ENCODE results near the gene BRPF1. TPM values are rescaled to one million over a fixed set of nuclear protein-coding genes. Genes with fewer than 3 reads are reported as not detected.

Gene BRPF1
- total RNA-seq, 1 donor from 2014 or later = 10.9 TPM

- DNase-seq (ENCODE audit: missing footprints) = no peak
These were observed 30.5 kb upstream of the BRPF1 start for GRCh38 chr3:9701006-9701405.

GRCh38 chr3:9701711-9702110 is 29.8 kb upstream of the BRPF1 start:
- ATAC-seq (no peak), DNase-seq (ENCODE audit: missing footprints) (no peak)
- intact Hi-C loops (cut with DNase I) = no loop called here

More at GRCh38 chr3:9701006-9701405, 30.5 kb upstream of the BRPF1 start:
- ATAC-seq = no peak
- intact Hi-C loops (cut with DNase I) = no loop called here

- intact Hi-C loops (cut with DNase I) = no loop called here
- DNase-seq (ENCODE audit: missing footprints) = no peak
- no peak for ATAC-seq
These were observed 28.3 kb upstream of the BRPF1 start for GRCh38 chr3:9703240-9703639.

GRCh38 chr3:9703736-9704346 is 27.7 kb upstream of the BRPF1 start, which contains the start of gene CPNE9:
CPNE9 (plus strand) TSS chr3:9703833; CDS start chr3:9703997, 164 bp downstream.
- ATAC-seq (no peak), DNase-seq (ENCODE audit: missing footprints) (no peak)
- intact Hi-C loops (cut with DNase I) = no loop called here

- intact Hi-C loops (cut with DNase I) = no loop called here
- DNase-seq (ENCODE audit: missing footprints) (no peak), ATAC-seq (peak; percentile 49)
These were observed 26.9 kb upstream of the BRPF1 start for GRCh38 chr3:9704347-9705322.

- no peak for ATAC-seq
- no peak for DNase-seq (ENCODE audit: missing footprints)
- intact Hi-C loops (cut with DNase I) = no loop called here
These were observed 21.3 kb upstream of the BRPF1 start for GRCh38 chr3:9710174-9710739.

GRCh38 chr3:9712415-9712814 is 19.1 kb upstream of the BRPF1 start:
- intact Hi-C loops (cut with DNase I) = no loop called here
- no peak for ATAC-seq
- DNase-seq (ENCODE audit: missing footprints) = no peak

- no peak for DNase-seq (ENCODE audit: missing footprints)
- no peak for ATAC-seq
- intact Hi-C loops (cut with DNase I) = no loop called here
These were observed 18.4 kb upstream of the BRPF1 start for GRCh38 chr3:9713142-9713541.

- intact Hi-C loops (cut with DNase I) = no loop called here
- DNase-seq (ENCODE audit: missing footprints) (no peak), ATAC-seq (no peak)
These were observed 16.4 kb upstream of the BRPF1 start for GRCh38 chr3:9715136-9715535.

- peak; percentile 77 for DNase-seq (ENCODE audit: missing footprints)
- ATAC-seq = peak; percentile 95
- intact Hi-C loops (cut with DNase I) = no loop called here
These were observed 15.6 kb upstream of the BRPF1 start for GRCh38 chr3:9715764-9716437.

GRCh38 chr3:9716801-9717555 is 14.6 kb upstream of the BRPF1 start:
- no peak for ATAC-seq
- intact Hi-C loops (cut with DNase I) = no loop called here
- DNase-seq (ENCODE audit: missing footprints) = no peak

GRCh38 chr3:9717563-9717962 is 14.0 kb upstream of the BRPF1 start:
- DNase-seq (ENCODE audit: missing footprints) (no peak), ATAC-seq (no peak)
- intact Hi-C loops (cut with DNase I) = no loop called here

- ATAC-seq (no peak), DNase-seq (ENCODE audit: missing footprints) (no peak)
- intact Hi-C loops (cut with DNase I) = no loop called here
These were observed 13.4 kb upstream of the BRPF1 start for GRCh38 chr3:9718118-9718517.

- intact Hi-C loops (cut with DNase I) = no loop called here
- DNase-seq (ENCODE audit: missing footprints) = no peak
- no peak for ATAC-seq
These were observed 10.4 kb upstream of the BRPF1 start for GRCh38 chr3:9721015-9721699.

- DNase-seq (ENCODE audit: missing footprints) (no peak), ATAC-seq (no peak)
- intact Hi-C loops (cut with DNase I) = no loop called here
These were observed 9.9 kb upstream of the BRPF1 start for GRCh38 chr3:9721700-9722060.

GRCh38 chr3:9725775-9726515 is 5.6 kb upstream of the BRPF1 start:
- ATAC-seq (no peak), DNase-seq (ENCODE audit: missing footprints) (no peak)
- intact Hi-C loops (cut with DNase I) = no loop called here

- intact Hi-C loops (cut with DNase I) = no loop called here
- ATAC-seq = no peak
These were observed 4.4 kb upstream of the BRPF1 start for GRCh38 chr3:9727041-9727595.

More at GRCh38 chr3:9727041-9727595, 4.4 kb upstream of the BRPF1 start:
- DNase-seq (ENCODE audit: missing footprints) = no peak

All from Right ventricle myocardium inferior (tissue), 1 donor.